Activated CD4-positive, alpha-beta T cell treated with anti-CD3 and anti-CD28 coated beads, Interleukin-2, amount 50 U/mL, for 16 hours (primary cell): Measurements from ENCODE around the gene KRT32.
"Not testable (repeated sequence)": the region's sequence is repeated elsewhere in the genome, so short reads cannot be mapped to it uniquely, and the experiment has no call there.

Source experiments
- DNase-seq: peaks from one replicate; pipeline ENCODE4 v3.0.0-alpha.2; 2020

KRT32 gene

GRCh38 chr17:41463746-41464145 is 3.4 kb downstream of the KRT32 start:
- no peak for DNase-seq

GRCh38 chr17:41462705-41463104 is 4.5 kb downstream of the KRT32 start:
- no peak for DNase-seq

- no peak for DNase-seq
Observed at GRCh38 chr17:41457676-41458075, 9.5 kb downstream of the KRT32 start.

GRCh38 chr17:41456204-41456603 is 11.0 kb downstream of the KRT32 start:
- no peak for DNase-seq

- DNase-seq: no peak
Observed at GRCh38 chr17:41455236-41455635, 11.9 kb downstream of the KRT32 start.

GRCh38 chr17:41453066-41453465 is 14.1 kb downstream of the KRT32 start:
- no peak for DNase-seq

- no peak for DNase-seq
Observed at GRCh38 chr17:41452281-41452680, 14.9 kb downstream of the KRT32 start.

- no peak for DNase-seq
Observed at GRCh38 chr17:41451154-41451728, 15.9 kb downstream of the KRT32 start.

GRCh38 chr17:41449008-41449407 is 18.2 kb downstream of the KRT32 start:
- no peak for DNase-seq

- no peak for DNase-seq
Observed at GRCh38 chr17:41448506-41448905, 18.7 kb downstream of the KRT32 start.

GRCh38 chr17:41446806-41447205 is 20.4 kb downstream of the KRT32 start:
- no peak for DNase-seq

- no peak for DNase-seq
Observed at GRCh38 chr17:41444640-41445039, 22.5 kb downstream of the KRT32 start.

GRCh38 chr17:41444186-41444585 is 23.0 kb downstream of the KRT32 start:
- DNase-seq: no peak

- no peak for DNase-seq
Observed at GRCh38 chr17:41442739-41443138, 24.4 kb downstream of the KRT32 start.

GRCh38 chr17:41440531-41441033 is 26.6 kb downstream of the KRT32 start, which contains the start of gene KRT38:
TSS of gene KRT38 (minus strand) at chr17:41440983. CDS start at chr17:41440921, 62 bp downstream.
- no peak for DNase-seq

GRCh38 chr17:41439375-41439774 is 27.8 kb downstream of the KRT32 start:
- no peak for DNase-seq

- DNase-seq: no peak
Observed at GRCh38 chr17:41437769-41438168, 29.4 kb downstream of the KRT32 start.

GRCh38 chr17:41437254-41437653 is 29.9 kb downstream of the KRT32 start:
- DNase-seq: no peak

GRCh38 chr17:41434415-41434814 is 32.8 kb downstream of the KRT32 start:
- no peak for DNase-seq

- DNase-seq: no peak
Observed at GRCh38 chr17:41434005-41434404, 33.2 kb downstream of the KRT32 start.

GRCh38 chr17:41433586-41433985 is 33.6 kb downstream of the KRT32 start:
- no peak for DNase-seq

GRCh38 chr17:41430376-41430775 is 36.8 kb downstream of the KRT32 start:
- DNase-seq: not testable (repeated sequence)

GRCh38 chr17:41429667-41430066 is 37.5 kb downstream of the KRT32 start:
- no peak for DNase-seq

- DNase-seq: no peak
Observed at GRCh38 chr17:41428591-41429291, 38.4 kb downstream of the KRT32 start.
